GM12801 (cell line): ENCODE measurements around the gene MYH8.

ENCODE experiments used
- CTCF ChIP-seq: IDR thresholded peaks from one replicate; pipeline ENCODE4 v1.5.1; 2011; ENCODE audit warnings: control low read depth; ENCODE audit not compliant: insufficient read length; ENCODE audit errors: extremely low read depth

The MYH8 gene

DNA sequence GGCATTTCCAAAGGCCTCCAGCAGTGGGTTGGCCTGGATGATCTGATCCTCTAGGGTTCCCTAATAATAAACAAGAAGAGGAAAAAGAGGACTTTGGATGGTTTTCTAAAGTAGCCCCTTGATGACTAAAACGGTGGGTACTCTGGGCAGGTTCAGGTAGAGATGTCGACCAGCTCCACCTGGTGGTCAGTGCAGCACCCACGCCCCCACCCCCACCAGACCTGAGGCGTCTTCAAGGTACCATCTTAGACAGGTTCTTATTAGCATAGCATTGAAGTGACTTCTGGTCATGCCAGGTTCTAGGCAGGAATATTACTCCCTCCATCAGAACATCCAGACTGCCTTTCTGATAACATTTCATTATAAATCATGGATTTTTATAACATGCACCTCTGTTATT lies 64.0 kb downstream of the MYH8 start:
- no peak for TF ChIP-seq CTCF

DNA sequence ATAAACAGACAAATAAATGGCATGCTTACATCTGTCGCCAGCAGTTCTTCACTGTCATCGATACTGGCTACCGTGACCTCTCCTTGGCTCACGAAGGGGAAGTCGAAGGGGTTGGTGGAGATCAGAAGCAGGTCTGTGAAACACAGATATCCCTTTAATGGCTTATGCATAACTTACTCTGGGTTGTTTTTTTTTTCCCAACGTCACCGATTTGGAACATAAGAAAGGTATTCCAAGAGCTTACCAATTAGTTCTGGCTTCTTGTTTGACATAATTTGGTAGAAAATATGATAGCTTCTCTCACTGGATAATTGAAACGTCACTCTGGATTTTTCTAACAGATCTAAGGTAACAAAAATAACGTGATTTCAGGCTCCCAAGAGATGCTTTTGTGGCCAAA lies 67.1 kb downstream of the MYH8 start:
- TF ChIP-seq CTCF: no peak

DNA sequence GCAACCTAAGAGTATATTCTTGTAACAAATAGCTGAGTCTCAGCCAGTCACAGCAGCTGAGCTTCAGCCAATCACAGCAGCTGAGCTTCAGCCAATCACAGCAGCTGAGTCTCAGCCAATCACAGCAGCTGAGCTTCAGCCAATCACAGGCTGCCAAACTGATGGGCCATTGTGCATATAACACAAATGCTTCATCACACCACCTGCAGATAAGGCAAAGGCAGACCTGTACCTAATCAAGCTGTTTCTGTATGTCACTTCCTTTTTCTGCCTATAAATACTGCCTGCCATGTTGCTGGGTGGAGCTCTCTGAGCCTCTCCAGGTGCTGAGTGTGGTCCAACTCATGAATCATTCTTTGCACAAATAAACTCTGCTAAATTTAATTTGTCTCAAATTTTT lies 68.9 kb downstream of the MYH8 start:
- TF ChIP-seq CTCF: no peak

DNA sequence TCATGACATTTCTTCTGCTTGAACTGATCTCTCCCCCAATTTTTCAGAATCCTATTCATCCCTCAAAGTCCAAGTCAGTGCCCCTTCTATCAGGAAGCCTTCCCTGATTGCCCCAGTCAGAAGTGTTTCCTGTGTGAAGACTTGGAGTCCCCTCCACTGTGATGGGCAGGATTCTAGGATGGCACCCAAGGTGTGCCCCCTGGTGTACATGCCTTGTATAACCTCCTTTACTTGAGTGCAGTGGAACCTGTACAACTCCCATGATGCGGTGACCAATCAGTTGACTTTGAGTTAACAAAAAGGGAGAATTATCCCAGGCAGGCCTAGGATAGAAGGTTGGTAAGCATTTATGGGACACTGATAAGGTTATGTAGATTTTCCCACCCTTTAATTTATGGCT lies 72.3 kb downstream of the MYH8 start:
- no peak for TF ChIP-seq CTCF

- TF ChIP-seq CTCF: no peak
Observed at GRCh38 chr17:10344816-10345215, 76.9 kb downstream of the MYH8 start.
